Activated CD8-positive, alpha-beta memory T cell treated with anti-CD3 and anti-CD28 coated beads, Interleukin-2, amount 50 U/mL, for 1 hour (primary cell): ENCODE results near the gene EGR2.

Experiments used
- DNase-seq: peaks from one replicate; pipeline ENCODE4 v3.0.0-alpha.2; 2020; ENCODE audit errors: extremely low read depth

The EGR2 gene

GRCh38 chr10:62816331-62817120, at the start of gene EGR2:
Gene EGR2, minus strand, starts transcription at chr10:62816366. Its CDS starts 337 bp downstream, at chr10:62816029.
- DNase-seq, result peak; percentile 89

- no peak for DNase-seq
Measured at GRCh38 chr10:62862447-62862846, 46.3 kb upstream of the EGR2 start.

- no peak for DNase-seq
Measured at GRCh38 chr10:62861507-62861906, 45.3 kb upstream of the EGR2 start.

GRCh38 chr10:62860946-62861345, 44.8 kb upstream of the EGR2 start:
- no peak for DNase-seq

DNA sequence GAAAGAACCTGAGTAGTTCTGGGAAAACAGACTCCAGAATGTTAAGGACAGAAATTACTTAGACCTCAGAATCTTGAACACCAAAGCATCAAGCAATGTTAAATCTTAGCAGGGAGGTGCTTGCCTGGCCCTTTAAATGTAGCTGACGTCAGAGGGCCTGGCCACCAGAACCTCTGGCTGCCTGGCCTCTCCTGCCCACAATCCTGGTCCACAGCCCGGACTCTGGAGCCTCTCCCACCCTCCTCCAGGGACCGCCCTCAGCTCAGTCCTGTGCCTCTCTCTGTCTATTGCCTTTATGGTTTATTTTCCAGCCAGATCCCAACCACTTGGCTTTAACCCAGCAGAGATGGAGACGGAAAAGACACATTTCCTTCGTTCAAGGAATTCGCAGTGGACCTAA, 42.2 kb upstream of the EGR2 start:
- DNase-seq, result no peak

DNA sequence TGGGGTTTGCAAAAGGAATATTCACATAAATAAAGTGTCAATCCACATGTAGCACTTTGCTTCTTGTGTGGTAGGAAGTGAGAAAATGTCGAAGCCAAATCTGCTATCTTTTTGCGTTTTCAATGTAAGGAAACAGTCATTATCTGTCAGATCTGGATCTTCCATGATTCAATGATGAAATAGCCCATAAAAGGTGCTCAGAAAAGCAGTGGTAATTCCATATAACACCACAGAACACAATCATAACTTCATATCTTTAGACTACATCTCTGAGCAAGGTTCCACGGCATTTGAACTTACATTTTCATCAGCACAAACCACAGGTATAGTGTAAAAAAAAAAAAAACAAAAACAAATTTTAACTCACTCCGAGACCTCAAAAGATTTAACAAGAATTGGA, 39.9 kb upstream of the EGR2 start:
- no peak for DNase-seq

GRCh38 chr10:62853710-62854109, 37.5 kb upstream of the EGR2 start:
- no peak for DNase-seq

DNA sequence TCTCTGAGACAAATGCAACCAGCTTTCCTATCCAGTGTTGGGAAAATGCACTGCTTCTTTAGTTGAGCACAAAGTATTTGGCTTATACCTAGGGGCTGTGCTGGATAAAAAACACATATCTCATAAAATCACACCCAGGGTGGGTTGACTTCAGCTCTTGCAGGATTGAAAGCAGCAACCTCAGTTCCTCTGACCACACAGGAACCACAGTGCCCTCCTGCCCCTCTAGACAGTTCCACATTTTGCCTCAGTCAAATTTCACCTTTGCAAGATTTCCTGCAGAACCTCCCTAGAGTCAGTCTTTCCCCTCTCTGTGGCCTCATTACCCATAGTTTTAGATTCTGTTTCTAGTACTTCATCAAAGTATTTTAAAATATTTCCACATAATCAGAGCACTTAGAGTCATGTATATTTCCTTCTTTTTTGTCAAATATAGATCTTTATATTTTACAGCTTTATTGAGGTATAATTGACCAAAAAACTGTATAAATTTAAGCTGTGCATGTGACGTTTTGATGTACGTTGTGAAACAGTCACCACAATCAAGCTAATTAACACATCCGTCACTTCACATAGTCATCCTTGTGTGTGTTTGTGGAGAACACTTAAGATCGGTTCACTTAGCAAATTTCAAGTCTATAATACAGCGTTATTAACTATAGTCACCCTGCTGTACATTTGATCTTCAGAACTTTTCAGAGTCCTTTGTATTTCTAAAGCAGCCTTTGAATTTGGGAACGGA, 37.0 kb upstream of the EGR2 start:
- DNase-seq, result no peak

- DNase-seq, result no peak
Measured at GRCh38 chr10:62851442-62851841, 35.3 kb upstream of the EGR2 start.

GRCh38 chr10:62850646-62851045, 34.5 kb upstream of the EGR2 start:
- DNase-seq, result no peak

DNA sequence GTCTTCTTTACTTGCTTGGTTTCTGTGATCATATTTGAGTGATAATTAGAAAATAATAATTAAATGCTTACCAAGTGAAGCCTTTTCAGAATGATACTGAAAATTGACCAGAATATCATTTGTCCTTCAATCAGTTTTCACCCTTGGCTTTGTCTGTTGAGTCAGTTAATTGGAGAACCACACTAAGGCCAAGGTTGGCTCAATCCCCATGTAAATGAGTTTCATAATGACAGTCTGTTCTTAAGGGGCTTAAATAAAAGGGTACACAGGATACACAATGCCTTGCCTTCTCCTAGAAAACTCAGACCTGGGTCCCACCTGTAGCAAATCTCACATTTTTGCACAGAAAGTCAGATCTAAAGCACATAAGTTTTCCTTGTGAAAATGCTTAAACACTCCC, 31.3 kb upstream of the EGR2 start:
- no peak for DNase-seq

- no peak for DNase-seq
Measured at GRCh38 chr10:62844280-62845011, 28.3 kb upstream of the EGR2 start.

DNA sequence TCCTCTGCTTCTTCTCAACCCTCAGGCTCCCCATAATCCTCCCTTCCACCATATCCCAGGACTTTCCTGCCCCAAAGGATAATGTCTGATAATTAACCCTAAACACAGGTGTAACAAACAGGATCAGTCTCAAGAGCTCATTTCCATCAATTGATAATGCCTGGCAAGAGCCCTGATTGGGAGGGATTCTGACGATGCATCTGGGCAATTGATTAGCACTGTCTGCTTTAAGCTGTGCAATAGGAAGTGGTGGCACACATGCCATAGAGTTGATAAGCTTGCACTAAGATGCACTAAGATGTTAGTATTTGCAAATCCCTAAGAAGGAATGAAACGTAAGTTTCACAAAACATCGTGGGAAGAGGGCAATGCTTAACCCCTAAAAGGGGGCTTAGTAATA, 27.4 kb upstream of the EGR2 start:
- no peak for DNase-seq

- DNase-seq, result no peak
Measured at GRCh38 chr10:62842983-62843382, 26.8 kb upstream of the EGR2 start.

GRCh38 chr10:62839590-62839989, 23.4 kb upstream of the EGR2 start:
- no peak for DNase-seq

- DNase-seq, result no peak
Measured at GRCh38 chr10:62831346-62831745, 15.2 kb upstream of the EGR2 start.

- no peak for DNase-seq
Measured at GRCh38 chr10:62830679-62831078, 14.5 kb upstream of the EGR2 start.

DNA sequence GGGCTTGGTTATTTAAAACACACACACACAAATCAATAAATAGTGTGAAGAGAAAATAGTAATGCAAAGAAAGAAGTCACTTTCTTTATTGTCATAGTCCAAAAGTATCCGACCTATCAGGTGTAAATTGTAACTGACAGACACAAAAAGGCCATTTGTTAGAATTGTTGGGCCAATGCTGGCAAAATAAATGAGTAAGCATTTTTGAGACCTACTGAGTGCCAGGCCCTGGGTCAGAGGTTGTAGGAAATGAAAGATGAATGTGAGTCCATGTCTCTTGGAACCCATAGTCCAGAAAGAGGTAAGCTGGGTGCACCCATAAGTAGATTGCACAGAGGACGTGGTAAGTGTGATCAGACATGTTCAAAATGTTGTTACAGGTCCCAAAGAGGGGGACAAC, 13.5 kb upstream of the EGR2 start:
- DNase-seq, result no peak

DNA sequence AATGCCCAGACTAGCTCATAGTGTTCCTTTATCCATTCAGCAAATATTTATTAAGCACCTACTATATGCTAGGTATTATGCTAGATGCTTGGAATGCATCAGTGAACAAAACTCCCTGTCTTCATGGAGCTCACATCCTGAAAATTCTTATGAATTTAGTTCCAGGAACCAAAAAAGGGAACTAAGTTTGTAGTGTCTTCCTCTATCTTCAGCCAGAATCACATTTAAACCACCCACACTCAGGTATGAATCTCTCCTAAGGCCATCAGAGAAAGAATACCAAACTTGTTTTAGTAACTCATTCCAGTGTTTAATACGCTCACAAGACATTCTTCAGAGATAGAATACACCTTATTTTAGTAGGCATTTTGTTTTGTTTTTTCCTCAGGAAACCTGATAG, 10.1 kb upstream of the EGR2 start:
- DNase-seq, result no peak

DNA sequence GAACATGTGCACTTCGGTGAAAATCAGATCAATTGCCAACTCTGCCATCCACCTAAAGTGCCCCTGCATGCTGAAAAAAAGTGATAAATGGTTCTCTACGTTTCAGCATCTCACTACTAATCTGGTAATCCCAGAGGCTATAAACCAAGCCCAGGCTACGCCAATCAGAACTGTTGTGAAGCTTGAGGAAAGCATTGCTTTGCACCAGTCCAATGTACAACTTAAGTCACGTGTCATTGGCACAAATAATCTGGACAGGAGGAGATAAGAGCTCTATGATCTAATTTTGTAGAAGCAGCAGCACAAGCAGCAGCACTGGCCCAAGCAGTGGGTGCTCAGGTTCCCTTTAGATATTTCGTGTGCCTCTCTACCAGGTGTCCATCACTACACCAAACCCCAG, 4.4 kb upstream of the EGR2 start:
- DNase-seq, result no peak

- DNase-seq, result no peak
Measured at GRCh38 chr10:62819141-62819920, 3.2 kb upstream of the EGR2 start.
